ENCODE measurements around the gene NSUN6. TPM values are rescaled to one million over a fixed set of nuclear protein-coding genes. Genes with fewer than 3 reads are reported as not detected.

NSUN6 gene
- total RNA-seq, 4 donors from 2014 or later, result 2.4 to 3.8 (median 2.9) TPM

DNA sequence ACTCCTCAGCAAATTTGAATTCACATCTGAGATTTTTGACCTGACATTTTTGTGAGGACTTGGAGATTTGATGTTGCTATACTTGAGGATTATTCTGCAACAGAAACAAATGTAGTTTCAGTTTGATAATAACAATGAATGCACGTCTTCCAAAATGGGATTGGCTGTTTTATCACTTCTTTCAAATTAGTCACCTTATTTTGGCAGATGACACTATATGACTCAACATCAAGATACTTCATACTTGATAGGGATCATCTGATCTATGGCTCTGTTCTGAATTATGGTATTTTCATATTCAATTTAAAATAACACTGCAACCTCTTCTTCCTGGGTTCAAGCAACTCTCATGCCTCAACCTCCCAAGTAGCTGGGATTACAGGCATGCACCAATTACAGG is 32.0 kb upstream of the NSUN6 start:
- intact Hi-C loops (cut with DNase I; ENCODE audit: low total_unique reads) (no loop called here), in situ Hi-C loops (cut with MboI; ENCODE audit: low sequenced_read_pairs in 4 of 4) (no loop called here)
- DNase-seq (no peak), ATAC-seq (no peak)
- Histone ChIP-seq H3K27ac (no peak overlapping the region), H3K4me1 (peaks cover 0 to 2% of the 10 kb centered on the region in 2 donors), H3K27me3 (no peaks in the 10 kb centered on the region), H3K4me3 (no peak overlapping the region), H3K36me3 (no peaks in the 10 kb centered on the region), H3K9me3 (no peaks in the 10 kb centered on the region)
- TF ChIP-seq, protein P1, sequence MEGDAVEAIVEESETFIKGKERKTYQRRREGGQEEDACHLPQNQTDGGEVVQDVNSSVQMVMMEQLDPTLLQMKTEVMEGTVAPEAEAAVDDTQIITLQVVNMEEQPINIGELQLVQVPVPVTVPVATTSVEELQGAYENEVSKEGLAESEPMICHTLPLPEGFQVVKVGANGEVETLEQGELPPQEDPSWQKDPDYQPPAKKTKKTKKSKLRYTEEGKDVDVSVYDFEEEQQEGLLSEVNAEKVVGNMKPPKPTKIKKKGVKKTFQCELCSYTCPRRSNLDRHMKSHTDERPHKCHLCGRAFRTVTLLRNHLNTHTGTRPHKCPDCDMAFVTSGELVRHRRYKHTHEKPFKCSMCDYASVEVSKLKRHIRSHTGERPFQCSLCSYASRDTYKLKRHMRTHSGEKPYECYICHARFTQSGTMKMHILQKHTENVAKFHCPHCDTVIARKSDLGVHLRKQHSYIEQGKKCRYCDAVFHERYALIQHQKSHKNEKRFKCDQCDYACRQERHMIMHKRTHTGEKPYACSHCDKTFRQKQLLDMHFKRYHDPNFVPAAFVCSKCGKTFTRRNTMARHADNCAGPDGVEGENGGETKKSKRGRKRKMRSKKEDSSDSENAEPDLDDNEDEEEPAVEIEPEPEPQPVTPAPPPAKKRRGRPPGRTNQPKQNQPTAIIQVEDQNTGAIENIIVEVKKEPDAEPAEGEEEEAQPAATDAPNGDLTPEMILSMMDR (IDR thresholded peaks at IDR 0.05 in 4 of 5, conservative IDR thresholded peaks at IDR 0.05 in 1 of 5), result no peak
- TF ChIP-seq POLR2A (IDR thresholded peaks at IDR 0.05), result no peak

DNA sequence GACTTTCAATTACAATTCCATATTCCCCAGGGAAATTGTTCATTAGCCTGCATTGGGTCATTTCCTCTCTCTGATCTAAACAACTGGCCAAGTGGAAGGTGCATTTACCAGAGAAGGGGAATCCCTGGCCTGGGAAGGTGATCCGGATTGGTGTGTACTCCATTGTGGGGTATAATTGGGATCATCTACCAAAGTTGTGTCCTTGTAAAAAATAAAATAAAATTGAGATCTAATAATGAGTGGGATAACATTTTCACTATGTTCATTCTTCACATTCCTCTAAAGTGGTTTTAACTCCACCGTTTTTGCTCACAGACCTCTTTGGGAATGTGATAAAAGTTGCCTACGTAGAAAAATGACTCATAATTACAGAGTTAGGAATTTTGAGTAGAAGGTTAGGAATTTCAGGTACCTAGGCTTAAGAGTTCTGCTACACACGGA is 30.6 kb upstream of the NSUN6 start:
- Histone ChIP-seq H3K36me3 (no peaks in the 10 kb centered on the region), H3K4me3 (no peak overlapping the region), H3K27ac (no peak overlapping the region), H3K4me1 (peaks cover 0 to 2% of the 10 kb centered on the region in 2 donors), H3K27me3 (no peaks in the 10 kb centered on the region), H3K9me3 (no peaks in the 10 kb centered on the region)
- no peak for ATAC-seq
- TF ChIP-seq, protein P1 (IDR thresholded peaks at IDR 0.05 in 4 of 5, conservative IDR thresholded peaks at IDR 0.05 in 1 of 5), result no peak
- TF ChIP-seq POLR2A (IDR thresholded peaks at IDR 0.05), result no peak
- DNase-seq, result no peak
- in situ Hi-C loops (cut with MboI; ENCODE audit: low sequenced_read_pairs in 4 of 4), result no loop called here
- intact Hi-C loops (cut with DNase I; ENCODE audit: low total_unique reads), result no loop called here

DNA sequence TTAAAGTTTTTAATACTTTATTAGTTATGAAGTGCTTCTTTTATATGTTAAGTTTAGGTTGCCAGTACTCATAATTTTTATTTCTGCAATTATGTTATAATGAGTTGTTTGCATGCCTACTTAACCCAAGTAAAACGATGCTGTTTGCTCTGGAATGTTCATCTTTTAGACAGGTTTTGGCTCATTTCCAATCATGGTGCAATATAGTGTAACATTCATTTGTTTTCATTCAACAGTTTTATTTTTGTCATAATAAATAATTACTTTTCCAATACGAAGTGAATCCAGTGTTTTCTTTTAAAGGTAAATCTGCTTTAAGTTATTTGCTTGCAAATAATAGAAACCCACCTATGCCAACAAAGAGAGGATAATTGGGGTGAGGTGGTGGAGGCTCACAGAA is 30.0 kb upstream of the NSUN6 start:
- ATAC-seq, result no peak
- DNase-seq, result no peak
- TF ChIP-seq, protein P1 (IDR thresholded peaks at IDR 0.05 in 4 of 5, conservative IDR thresholded peaks at IDR 0.05 in 1 of 5), result no peak
- no peak for TF ChIP-seq POLR2A (IDR thresholded peaks at IDR 0.05)
- H3K4me3 ChIP-seq, result no peak overlapping the region
- H3K9me3 ChIP-seq, result no peaks in the 10 kb centered on the region
- H3K4me1 ChIP-seq, result peaks cover 0 to 2% of the 10 kb centered on the region in 2 donors
- intact Hi-C loops (cut with DNase I; ENCODE audit: low total_unique reads) (no loop called here), in situ Hi-C loops (cut with MboI; ENCODE audit: low sequenced_read_pairs in 4 of 4) (no loop called here)
- no peak overlapping the region for H3K27ac ChIP-seq
- H3K27me3 ChIP-seq, result no peaks in the 10 kb centered on the region
- peaks cover 0 to 5% of the 10 kb centered on the region in 2 donors for H3K36me3 ChIP-seq

DNA sequence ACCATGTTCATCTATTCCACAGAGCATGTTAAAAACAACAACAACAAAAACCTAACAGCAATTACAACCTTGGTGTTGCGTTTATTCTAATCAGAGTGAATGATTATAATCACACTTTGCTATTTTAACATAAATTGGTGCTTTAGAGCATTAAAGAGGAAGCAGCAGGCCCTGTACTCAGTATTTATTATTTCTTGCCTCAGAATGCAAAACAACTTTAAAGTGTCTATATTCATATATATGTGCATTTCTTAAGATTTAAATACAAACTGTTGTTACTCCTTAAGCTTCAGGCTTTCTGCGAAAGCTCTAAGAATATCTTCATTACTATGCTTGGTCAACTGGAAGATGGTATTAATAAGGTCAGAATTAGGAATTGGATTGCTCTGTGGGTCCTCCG is 29.4 kb upstream of the NSUN6 start:
- Histone ChIP-seq H3K4me3 (no peak overlapping the region), H3K9me3 (no peaks in the 10 kb centered on the region), H3K27ac (no peak overlapping the region), H3K4me1 (peaks cover 0 to 2% of the 10 kb centered on the region in 2 donors), H3K36me3 (peaks cover 0 to 11% of the 10 kb centered on the region in 2 donors), H3K27me3 (no peaks in the 10 kb centered on the region)
- TF ChIP-seq, protein P1 (IDR thresholded peaks at IDR 0.05 in 4 of 5, conservative IDR thresholded peaks at IDR 0.05 in 1 of 5), result no peak
- TF ChIP-seq POLR2A (IDR thresholded peaks at IDR 0.05), result no peak
- DNase-seq (no peak), ATAC-seq (no peak)
- intact Hi-C loops (cut with DNase I; ENCODE audit: low total_unique reads), result no loop called here
- in situ Hi-C loops (cut with MboI; ENCODE audit: low sequenced_read_pairs in 4 of 4), result no loop called here
